Measurements from ENCODE around the gene GRHPR.

Gene GRHPR

DNA sequence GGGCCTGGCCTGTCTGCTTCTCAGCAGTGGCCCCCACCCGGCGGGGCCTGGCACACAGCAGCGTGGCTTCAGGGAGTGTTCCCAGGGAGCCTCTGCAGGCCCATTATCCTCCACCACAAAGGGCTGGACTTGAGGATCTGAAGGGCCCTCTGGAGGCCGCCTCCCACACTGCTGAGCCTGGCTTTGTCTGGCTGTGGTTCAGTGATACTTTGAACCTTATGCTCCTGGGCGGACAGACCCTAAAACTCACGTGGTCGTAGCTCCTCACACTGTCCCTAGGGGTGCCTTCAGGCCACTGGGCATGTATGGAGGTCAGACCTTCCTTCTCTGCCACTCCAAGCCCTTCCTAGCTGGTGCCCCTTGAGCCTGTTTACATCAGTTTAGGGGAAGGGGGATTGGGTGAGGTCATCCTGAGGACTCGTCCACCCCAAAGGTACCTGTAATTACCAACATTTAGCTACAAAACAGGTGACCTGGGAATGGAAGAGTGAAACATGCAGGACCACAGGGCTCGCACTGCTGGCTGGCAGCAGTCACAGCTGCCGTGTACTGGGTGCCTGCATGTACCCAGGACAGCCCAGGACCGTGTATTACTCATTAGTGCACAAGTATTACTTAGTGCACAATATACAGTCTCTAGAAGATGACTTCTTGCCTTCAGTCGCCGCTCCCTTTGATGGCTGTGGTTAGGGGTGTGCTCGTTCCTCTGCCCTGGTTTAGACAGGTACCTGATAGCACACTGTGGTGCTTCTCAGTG, 8.5 kb downstream of the GRHPR start:
- in situ Hi-C loops (cut with HindIII; ENCODE audit: low pct_ligation_motif_present, low sequenced_read_pairs): no loop called here
- Histone ChIP-seq H3K36me3 (replicated peaks) (peaks cover 55% of the 10 kb centered on the region), H3K27me3 (replicated peaks) (no peaks in the 10 kb centered on the region), H3K27ac (no peak overlapping the region), H3K4me3 (ENCODE audit: low read depth, low read length) (no peak overlapping the region)
- no peak for DNase-seq
- TF ChIP-seq, protein P1, sequence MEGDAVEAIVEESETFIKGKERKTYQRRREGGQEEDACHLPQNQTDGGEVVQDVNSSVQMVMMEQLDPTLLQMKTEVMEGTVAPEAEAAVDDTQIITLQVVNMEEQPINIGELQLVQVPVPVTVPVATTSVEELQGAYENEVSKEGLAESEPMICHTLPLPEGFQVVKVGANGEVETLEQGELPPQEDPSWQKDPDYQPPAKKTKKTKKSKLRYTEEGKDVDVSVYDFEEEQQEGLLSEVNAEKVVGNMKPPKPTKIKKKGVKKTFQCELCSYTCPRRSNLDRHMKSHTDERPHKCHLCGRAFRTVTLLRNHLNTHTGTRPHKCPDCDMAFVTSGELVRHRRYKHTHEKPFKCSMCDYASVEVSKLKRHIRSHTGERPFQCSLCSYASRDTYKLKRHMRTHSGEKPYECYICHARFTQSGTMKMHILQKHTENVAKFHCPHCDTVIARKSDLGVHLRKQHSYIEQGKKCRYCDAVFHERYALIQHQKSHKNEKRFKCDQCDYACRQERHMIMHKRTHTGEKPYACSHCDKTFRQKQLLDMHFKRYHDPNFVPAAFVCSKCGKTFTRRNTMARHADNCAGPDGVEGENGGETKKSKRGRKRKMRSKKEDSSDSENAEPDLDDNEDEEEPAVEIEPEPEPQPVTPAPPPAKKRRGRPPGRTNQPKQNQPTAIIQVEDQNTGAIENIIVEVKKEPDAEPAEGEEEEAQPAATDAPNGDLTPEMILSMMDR (IDR thresholded peaks at IDR 0.05; ENCODE audit: low read depth, low read length, missing control alignments): peak; percentile 44

- no peak for DNase-seq
- no peaks in the 10 kb centered on the region for H3K27me3 ChIP-seq (replicated peaks)
- TF ChIP-seq, protein P1 (IDR thresholded peaks at IDR 0.05; ENCODE audit: low read depth, low read length, missing control alignments): no peak
- in situ Hi-C loops (cut with HindIII; ENCODE audit: low pct_ligation_motif_present, low sequenced_read_pairs): no loop called here
- no peak overlapping the region for H3K4me3 ChIP-seq (ENCODE audit: low read depth, low read length)
- H3K27ac ChIP-seq: no peak overlapping the region
- H3K36me3 ChIP-seq (replicated peaks): peaks cover 51% of the 10 kb centered on the region
These were observed 9.5 kb downstream of the GRHPR start for GRCh38 chr9:37432020-37432419.

GRCh38 chr9:37433867-37434371, 11.4 kb downstream of the GRHPR start:
- Histone ChIP-seq H3K27ac (no peak overlapping the region), H3K4me3 (ENCODE audit: low read depth, low read length) (no peak overlapping the region), H3K27me3 (replicated peaks) (no peaks in the 10 kb centered on the region), H3K36me3 (replicated peaks) (peaks cover 49% of the 10 kb centered on the region)
- TF ChIP-seq, protein P1 (IDR thresholded peaks at IDR 0.05; ENCODE audit: low read depth, low read length, missing control alignments): no peak
- DNase-seq: no peak
- in situ Hi-C loops (cut with HindIII; ENCODE audit: low pct_ligation_motif_present, low sequenced_read_pairs): no loop called here

DNA sequence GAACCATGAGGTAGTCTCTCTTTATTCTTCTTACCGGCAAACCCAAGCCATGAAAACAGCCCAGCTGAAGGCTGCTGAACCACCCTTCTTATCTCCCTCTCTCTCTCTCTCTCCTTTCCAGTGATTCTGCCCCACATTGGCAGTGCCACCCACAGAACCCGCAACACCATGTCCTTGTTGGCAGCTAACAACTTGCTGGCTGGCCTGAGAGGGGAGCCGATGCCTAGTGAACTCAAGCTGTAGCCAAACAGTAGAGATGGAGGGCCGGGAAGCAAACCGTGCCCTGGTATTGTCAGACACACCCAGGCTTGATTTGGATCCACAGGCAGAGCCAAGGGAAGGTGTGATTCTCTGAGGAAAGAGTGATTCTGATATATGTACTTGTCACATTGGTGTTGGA, 14.0 kb downstream of the GRHPR start:
- DNase-seq: no peak
- TF ChIP-seq, protein P1 (IDR thresholded peaks at IDR 0.05; ENCODE audit: low read depth, low read length, missing control alignments): no peak
- in situ Hi-C loops (cut with HindIII; ENCODE audit: low pct_ligation_motif_present, low sequenced_read_pairs): no loop called here
- H3K27me3 ChIP-seq (replicated peaks): no peaks in the 10 kb centered on the region
- H3K27ac ChIP-seq: no peak overlapping the region
- no peak overlapping the region for H3K4me3 ChIP-seq (ENCODE audit: low read depth, low read length)
- H3K36me3 ChIP-seq (replicated peaks): peaks cover 66% of the 10 kb centered on the region

DNA sequence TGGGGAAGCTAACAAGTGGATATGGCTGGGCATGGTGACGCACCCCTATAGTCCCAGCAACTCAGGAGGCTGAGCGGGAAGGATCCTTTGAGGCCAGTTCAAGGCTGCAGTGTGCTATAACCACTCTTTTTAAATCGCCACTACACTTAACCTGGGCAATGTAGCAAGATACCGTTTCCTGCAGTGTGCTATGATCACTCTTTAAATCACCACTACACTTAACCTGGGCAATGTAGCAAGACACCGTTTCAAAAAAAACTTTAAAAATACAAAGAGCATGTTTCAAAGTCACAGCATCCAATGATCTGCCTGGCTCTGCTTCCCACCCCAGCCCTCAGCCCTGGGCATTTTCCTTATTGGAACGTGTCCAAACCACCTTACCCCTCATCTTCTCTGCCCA, 14.5 kb downstream of the GRHPR start:
- no peak overlapping the region for H3K4me3 ChIP-seq (ENCODE audit: low read depth, low read length)
- H3K36me3 ChIP-seq (replicated peaks): peaks cover 68% of the 10 kb centered on the region
- H3K27me3 ChIP-seq (replicated peaks): no peaks in the 10 kb centered on the region
- in situ Hi-C loops (cut with HindIII; ENCODE audit: low pct_ligation_motif_present, low sequenced_read_pairs): no loop called here
- DNase-seq: no peak
- no peak overlapping the region for H3K27ac ChIP-seq
- TF ChIP-seq, protein P1 (IDR thresholded peaks at IDR 0.05; ENCODE audit: low read depth, low read length, missing control alignments): no peak

All from brain microvascular endothelial cell (primary cell).